Mucosa of rectum (tissue), 2 donors: ENCODE data around the gene PPP1R27.

ENCODE experiments used
- H3K27ac ChIP-seq, 2 donors: one replicate each; pipeline ENCODE4 v1.7.0; 2013; ENCODE audit warnings: inconsistent platforms in 2 of 2, low read depth in 2 of 2, low read length in 2 of 2
- H3K27me3 ChIP-seq, 2 donors: one replicate each; pipeline ENCODE4 v1.7.0; 2013; ENCODE audit warnings: low read length in 2 of 2; ENCODE audit not compliant: control insufficient read depth in 2 of 2, insufficient read depth in 2 of 2
- H3K36me3 ChIP-seq, 2 donors: one replicate each; pipeline ENCODE4 v1.7.0; 2013; ENCODE audit warnings: low read length in 2 of 2; ENCODE audit not compliant: control insufficient read depth in 2 of 2, insufficient read depth in 2 of 2
- H3K4me1 ChIP-seq, 2 donors: one replicate each; pipeline ENCODE4 v1.7.0; 2013; ENCODE audit warnings: low read length in 2 of 2, mild to moderate bottlenecking in 1 of 2; ENCODE audit not compliant: control insufficient read depth in 2 of 2, insufficient read depth in 2 of 2
- H3K4me3 ChIP-seq, 2 donors: one replicate each; pipeline ENCODE4 v1.7.0; 2013; ENCODE audit warnings: low read length in 2 of 2
- H3K9ac ChIP-seq, 2 donors: one replicate each; pipeline ENCODE4 v1.7.0; 2013; ENCODE audit warnings: low read length in 2 of 2, low read depth in 1 of 2, mild to moderate bottlenecking in 1 of 2
- H3K9me3 ChIP-seq, 2 donors: one replicate each; pipeline ENCODE4 v1.7.0; 2013; ENCODE audit warnings: low read length in 2 of 2; ENCODE audit not compliant: control insufficient read depth in 2 of 2
- donor health status: healthy.
- donor health status: Normal muscosa, but diverticular disease.

The PPP1R27 gene

DNA sequence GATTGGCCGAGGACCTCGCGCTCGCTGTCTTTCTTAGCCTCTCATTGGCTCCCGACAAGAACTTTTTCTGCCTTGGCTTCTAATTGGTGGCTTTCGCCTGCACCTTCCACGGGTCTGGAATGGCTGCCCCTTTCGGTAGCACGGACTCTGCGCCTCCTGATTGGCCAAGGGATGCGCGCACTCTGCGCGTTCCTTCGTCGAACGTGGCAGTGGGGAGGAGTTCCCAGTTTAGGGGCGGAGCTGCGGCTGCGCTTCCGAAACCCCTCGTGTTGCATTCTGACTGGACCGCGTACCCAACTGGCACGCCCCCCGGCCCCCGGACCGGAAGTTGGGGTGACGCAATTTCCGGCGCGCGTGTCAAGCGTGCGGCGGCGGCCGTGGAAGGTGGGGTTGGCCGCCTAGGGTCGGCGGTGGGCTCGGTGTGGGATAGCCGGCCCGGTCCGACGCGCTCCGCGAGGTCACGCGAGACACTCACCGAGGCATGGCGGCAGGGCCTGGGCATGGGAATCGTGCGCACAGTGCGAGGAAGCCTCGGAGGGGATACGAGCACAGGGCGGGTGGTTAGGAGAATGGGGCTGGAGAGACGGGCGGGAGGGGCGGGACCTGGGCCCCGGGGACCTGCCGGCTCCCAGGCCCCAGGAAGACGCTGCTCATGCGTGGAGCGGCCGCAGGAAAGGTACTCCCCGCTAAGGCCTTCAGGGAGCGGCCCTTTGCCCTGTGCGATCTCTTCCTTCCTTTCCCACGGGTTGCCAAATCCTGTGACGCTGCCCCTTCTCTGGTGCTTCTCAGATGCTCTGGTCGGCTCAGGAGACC, 26.1 kb upstream of the PPP1R27 start:
- Histone ChIP-seq H3K27ac (peak overlapping the region; percentile 96 to 99), H3K4me1 (peaks cover 48 to 50% of the 10 kb centered on the region in 2 donors), H3K9me3 (no peaks in the 10 kb centered on the region), H3K4me3 (peak overlapping the region; percentile 84 to 91), H3K27me3 (no peaks in the 10 kb centered on the region), H3K36me3 (peaks cover 13 to 23% of the 10 kb centered on the region in 2 donors), H3K9ac (peak overlapping the region; percentile 97 to 98)

DNA sequence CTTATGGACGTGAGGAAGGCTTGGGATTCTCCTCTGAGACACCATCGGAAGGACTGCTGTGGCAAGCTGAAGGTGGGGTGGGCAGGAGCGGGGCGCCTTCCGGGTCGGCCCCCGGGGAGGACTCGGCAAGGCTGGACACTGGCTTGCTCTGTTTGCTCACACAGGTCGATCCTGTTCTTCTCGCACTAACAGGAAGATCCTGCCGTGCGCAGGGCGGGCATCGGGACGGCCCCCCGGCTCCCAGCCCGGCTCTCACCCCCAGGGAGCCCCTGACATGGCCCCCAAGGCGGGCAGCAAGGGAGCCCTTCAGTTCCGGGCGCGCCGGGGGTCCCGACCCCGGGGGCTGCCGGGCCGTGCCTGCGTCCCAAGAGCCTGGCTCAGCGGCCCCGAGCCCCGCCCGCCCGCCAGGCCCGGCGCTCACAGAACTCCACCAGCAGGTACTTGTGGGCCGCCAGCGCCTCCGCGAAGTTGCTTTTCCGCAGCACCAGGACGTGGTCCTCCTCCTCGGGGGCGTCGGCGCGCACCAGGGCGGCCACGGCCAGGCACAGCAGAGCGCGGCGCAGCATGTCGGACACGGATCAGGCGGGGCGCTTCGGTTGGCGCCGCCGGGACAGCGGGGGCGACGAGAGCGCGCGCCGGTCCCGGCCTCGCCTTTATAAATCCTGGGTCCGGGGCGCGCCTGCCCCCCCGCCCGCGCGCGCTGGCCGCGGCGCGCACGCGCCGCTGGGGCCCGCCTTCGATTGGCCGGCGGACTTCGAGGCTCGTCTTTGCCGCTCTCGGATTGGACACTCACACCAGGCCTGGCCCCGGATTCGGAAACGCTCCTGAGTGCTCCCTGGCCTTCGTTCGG, 25.3 kb upstream of the PPP1R27 start, which contains the start of gene P4HB:
Gene P4HB, minus strand, starts transcription at position 630 of the 850 bp plus-strand sequence. Its CDS starts 64 bp downstream, at position 566.
- Histone ChIP-seq H3K4me1 (peaks cover 41 to 42% of the 10 kb centered on the region in 2 donors), H3K36me3 (peaks cover 22 to 32% of the 10 kb centered on the region in 2 donors), H3K4me3 (peak within 1 kb of the TSS; percentile 84 to 96), H3K27ac (peak within 1 kb of the TSS; percentile 96 to 99), H3K27me3 (no peaks in the 10 kb centered on the region), H3K9ac (peak within 1 kb of the TSS; percentile 97 to 98), H3K9me3 (no peaks in the 10 kb centered on the region)

DNA sequence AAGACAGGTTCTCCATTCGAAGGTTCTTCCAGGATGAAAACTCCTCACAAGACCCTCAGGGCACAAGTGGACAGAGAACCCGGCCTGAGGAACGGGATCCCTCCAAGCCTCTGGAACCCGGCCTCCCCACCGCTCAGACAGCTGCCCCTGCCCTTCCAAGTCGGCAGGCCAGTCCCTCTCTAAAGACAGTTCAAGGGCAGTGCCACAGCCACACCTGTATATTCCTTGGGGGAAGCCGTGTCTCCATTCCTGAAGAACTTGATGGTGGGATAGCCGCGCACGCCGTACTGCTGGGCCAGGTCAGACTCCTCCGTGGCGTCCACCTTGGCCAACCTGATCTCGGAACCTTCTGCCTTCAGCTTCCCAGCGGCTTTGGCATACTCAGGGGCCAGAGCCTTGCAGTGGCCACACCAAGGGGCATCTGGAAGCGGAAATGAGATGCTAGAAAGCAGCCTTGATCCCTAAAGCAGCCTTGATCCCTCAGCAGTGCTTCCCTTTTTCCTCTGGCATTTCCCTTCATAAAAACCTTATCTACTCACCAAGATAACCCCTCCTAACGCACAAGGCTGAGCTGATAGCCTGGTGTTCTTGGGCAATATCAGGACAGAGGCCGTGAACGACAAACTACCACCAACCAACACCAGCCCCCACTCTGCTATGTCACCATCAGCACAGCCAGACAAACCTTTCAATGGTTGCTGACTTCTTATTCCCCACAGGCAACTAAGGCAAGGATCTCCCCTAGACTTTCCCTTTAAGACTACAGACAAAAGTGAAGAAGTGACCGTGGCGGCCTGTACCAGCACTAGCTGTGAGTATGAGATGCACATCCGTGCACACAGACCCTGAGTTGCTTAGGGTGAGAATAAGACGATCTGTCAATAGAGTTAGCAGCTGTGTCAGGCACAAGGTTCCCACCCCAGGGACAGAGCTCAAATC, 24.4 kb upstream of the PPP1R27 start:
- H3K9me3 ChIP-seq = no peaks in the 10 kb centered on the region
- H3K4me1 ChIP-seq = peaks cover 36 to 37% of the 10 kb centered on the region in 2 donors
- H3K9ac ChIP-seq = peak overlapping the region; percentile 93 to 96
- H3K27me3 ChIP-seq = no peaks in the 10 kb centered on the region
- H3K36me3 ChIP-seq = peaks cover 29 to 39% of the 10 kb centered on the region in 2 donors
- H3K4me3 ChIP-seq = peak overlapping the region; percentile 74 to 96
- H3K27ac ChIP-seq = peak overlapping the region; percentile 93 to 94

DNA sequence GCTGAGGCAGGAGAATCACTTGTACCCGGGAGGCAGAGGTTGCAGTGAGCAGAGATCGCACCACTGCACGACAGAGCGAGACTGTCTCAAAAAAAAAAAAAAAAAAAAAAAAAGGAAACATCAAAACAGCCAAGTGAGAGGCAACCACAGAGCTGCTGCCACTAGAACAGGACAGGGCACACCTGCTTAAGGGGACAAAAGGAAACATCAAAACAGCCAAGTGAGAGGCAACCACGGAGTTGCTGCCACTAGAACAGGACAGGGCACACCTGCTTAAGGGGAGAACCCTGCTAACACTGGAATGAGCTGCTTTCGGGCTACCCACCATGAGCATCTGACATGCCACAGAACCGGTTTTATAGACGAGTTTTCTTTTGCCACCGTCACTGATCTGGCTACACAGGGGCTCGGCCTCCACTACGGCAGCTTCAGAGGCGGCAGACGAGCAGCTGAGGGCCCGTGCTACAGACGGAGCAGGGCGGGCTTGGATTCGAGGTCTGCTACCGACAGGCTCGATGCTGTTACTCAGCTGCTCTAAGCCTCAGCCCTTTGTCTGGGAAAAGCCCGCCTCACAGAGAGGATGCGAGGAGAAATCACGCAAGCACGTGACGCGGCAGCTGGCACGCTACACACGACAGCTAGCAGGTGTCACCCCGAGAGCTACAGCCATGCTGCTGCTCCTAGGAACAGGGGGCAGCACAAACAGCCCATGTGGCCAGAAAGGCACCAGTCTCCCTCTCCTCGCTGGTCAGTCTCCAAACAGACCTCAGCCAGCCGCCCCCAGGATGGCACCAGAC, 23.5 kb upstream of the PPP1R27 start:
- Histone ChIP-seq H3K4me1 (peaks cover 31 to 32% of the 10 kb centered on the region in 2 donors), H3K9me3 (no peaks in the 10 kb centered on the region), H3K9ac (peak overlapping the region; percentile 93 to 96), H3K36me3 (peaks cover 32 to 48% of the 10 kb centered on the region in 2 donors), H3K27me3 (no peaks in the 10 kb centered on the region), H3K4me3 (peak overlapping the region; percentile 74 to 96), H3K27ac (no peak overlapping the region)

- Histone ChIP-seq H3K9ac (no peak overlapping the region), H3K36me3 (peaks cover 52 to 64% of the 10 kb centered on the region in 2 donors), H3K27me3 (no peaks in the 10 kb centered on the region), H3K4me3 (no peak overlapping the region), H3K27ac (no peak overlapping the region), H3K4me1 (peaks cover 15 to 21% of the 10 kb centered on the region in 2 donors), H3K9me3 (no peaks in the 10 kb centered on the region)
Measured at GRCh38 chr17:81854974-81855774, 20.3 kb upstream of the PPP1R27 start.

DNA sequence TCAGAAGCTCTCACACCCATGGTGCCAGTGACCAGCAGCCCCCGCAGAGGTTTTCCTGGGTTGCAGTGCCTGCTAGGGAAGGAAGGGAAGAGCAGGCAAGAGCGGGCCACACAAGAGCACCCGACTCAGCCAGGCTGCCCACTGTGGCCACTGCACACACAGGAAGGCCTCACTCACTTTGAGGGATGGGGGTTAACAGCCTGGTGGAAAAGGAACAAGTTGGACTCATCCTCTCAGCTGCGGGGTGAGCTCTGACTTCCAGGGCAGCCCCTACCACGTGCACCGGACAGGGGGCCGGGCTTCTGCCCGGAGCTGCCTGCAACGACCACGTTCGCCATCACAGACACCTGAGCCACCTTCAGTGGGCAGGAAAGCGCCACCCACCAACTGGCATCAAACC, 17.4 kb upstream of the PPP1R27 start:
- H3K4me1 ChIP-seq = no peaks in the 10 kb centered on the region
- peaks cover 48 to 55% of the 10 kb centered on the region in 2 donors for H3K36me3 ChIP-seq
- H3K4me3 ChIP-seq = no peak overlapping the region
- no peaks in the 10 kb centered on the region for H3K9me3 ChIP-seq
- H3K27ac ChIP-seq = no peak overlapping the region
- H3K27me3 ChIP-seq = no peaks in the 10 kb centered on the region
- H3K9ac ChIP-seq = no peak overlapping the region

DNA sequence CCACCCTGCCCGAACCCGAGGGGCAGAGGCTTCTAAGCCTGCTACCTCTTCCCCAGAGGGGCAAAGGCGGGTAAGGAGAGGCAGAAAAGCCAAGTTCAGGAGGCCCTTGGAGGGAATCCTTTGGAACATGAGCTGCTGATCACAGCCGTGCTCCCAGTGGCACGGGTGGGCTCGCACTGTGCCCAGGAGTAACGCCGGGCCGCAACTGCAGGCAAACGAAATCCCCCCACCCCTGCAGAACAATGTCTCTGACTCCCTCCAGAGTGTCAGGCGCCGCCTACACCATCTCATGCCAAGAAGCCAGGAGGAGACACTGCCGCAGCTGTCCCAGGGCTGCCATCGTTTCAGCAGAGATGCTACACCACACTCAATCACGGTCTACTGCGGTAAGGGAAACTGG, 16.6 kb upstream of the PPP1R27 start:
- no peak overlapping the region for H3K9ac ChIP-seq
- no peak overlapping the region for H3K4me3 ChIP-seq
- no peaks in the 10 kb centered on the region for H3K4me1 ChIP-seq
- no peaks in the 10 kb centered on the region for H3K9me3 ChIP-seq
- H3K27me3 ChIP-seq = no peaks in the 10 kb centered on the region
- no peak overlapping the region for H3K27ac ChIP-seq
- H3K36me3 ChIP-seq = peaks cover 56 to 60% of the 10 kb centered on the region in 2 donors

- H3K4me3 ChIP-seq = no peak overlapping the region
- no peaks in the 10 kb centered on the region for H3K27me3 ChIP-seq
- H3K36me3 ChIP-seq = peaks cover 60 to 66% of the 10 kb centered on the region in 2 donors
- H3K9me3 ChIP-seq = no peaks in the 10 kb centered on the region
- H3K9ac ChIP-seq = no peak overlapping the region
- H3K4me1 ChIP-seq = no peaks in the 10 kb centered on the region
- H3K27ac ChIP-seq = no peak overlapping the region
Measured at GRCh38 chr17:81849457-81849856, 14.6 kb upstream of the PPP1R27 start.
